SK-N-SH (cell line): ENCODE results near the gene GRXCR2. TPM values are rescaled to one million over a fixed set of nuclear protein-coding genes. Genes with fewer than 3 reads are reported as not detected.
"Not testable (repeated sequence)": the region's sequence is repeated elsewhere in the genome, so short reads cannot be mapped to it uniquely, and the experiment has no call there.

Experiments
- CTCF ChIA-PET: fragments of 300-600, 350-600 bp; formaldehyde crosslinking; extraction: SDS; loops from one replicate; lab custom pipeline; 2021; lab: Yijun Ruan, JAX
- POLR2A ChIA-PET: fragments of 350-600 bp; sonication (Branson Sonifier 250); formaldehyde crosslinking; extraction: SDS; loops from one replicate; lab custom pipeline; 2020; ENCODE audit warnings: antibody characterized with exemption, inconsistent platforms; lab: Yijun Ruan, JAX
- DNase-seq: peaks from one replicate; pipeline ENCODE4 v3.0.0; 2012
- H2AFZ ChIP-seq: fragments of 200-600 bp; sonication (generic); 2 replicates; pipeline ENCODE4 v1.8.1; 2016; ENCODE audit warnings: antibody characterized with exemption, mild to moderate bottlenecking, low read depth
- H3F3A ChIP-seq: fragments of 200-600 bp; sonication (generic); replicated peaks from 2 replicates; pipeline ENCODE3; 2016; ENCODE audit warnings: antibody characterized with exemption, mild to moderate bottlenecking; ENCODE audit not compliant: insufficient read depth
- H3K27ac ChIP-seq, 2 experiments: fragments of 200-500 bp in 1 of 2; fragments of 200-600 bp in 1 of 2; sonication (Bioruptor generic) in 1 of 2; sonication (generic), shearing (Covaris generic) in 1 of 2; 2 replicates each; pipeline versions ENCODE4 v1.5.1 to v1.6.1; 2014 to 2016; ENCODE audit warnings: low read depth in 2 of 2, inconsistent platforms in 1 of 2, low read length in 1 of 2, mild to moderate bottlenecking in 1 of 2, mixed read lengths in 1 of 2
- H3K27me3 ChIP-seq: fragments of 200-600 bp; sonication (generic), shearing (Covaris generic); 2 replicates; pipeline ENCODE4 v1.6.1; 2016; ENCODE audit warnings: mixed run types; ENCODE audit not compliant: insufficient read depth
- H3K36me3 ChIP-seq, 2 experiments: fragments of 200-500 bp in 1 of 2; fragments of 200-600 bp in 1 of 2; sonication (Bioruptor generic) in 1 of 2; sonication (generic) in 1 of 2; replicated peaks in 1 of 2; 2 replicates each; pipeline versions ENCODE3 to v1.5.1; 2014 to 2016; ENCODE audit warnings: low read length in 1 of 2, mild to moderate bottlenecking in 1 of 2; ENCODE audit not compliant: insufficient read depth in 2 of 2, control insufficient read depth in 1 of 2
- H3K4me1 ChIP-seq, 2 experiments: fragments of 200-500 bp in 1 of 2; fragments of 200-600 bp in 1 of 2; sonication (Bioruptor generic) in 1 of 2; sonication (generic), shearing (Covaris generic) in 1 of 2; 2 replicates each; pipeline versions ENCODE4 v1.5.1 to v1.6.1; 2014 to 2016; ENCODE audit warnings: low read depth in 1 of 2, low read length in 1 of 2, mixed run types in 1 of 2; ENCODE audit not compliant: insufficient read depth in 2 of 2, control insufficient read depth in 1 of 2
- H3K4me2 ChIP-seq: fragments of 200-600 bp; sonication (generic), shearing (Covaris generic); 2 replicates; pipeline ENCODE4 v1.6.1; 2017; ENCODE audit warnings: mixed run types
- H3K4me3 ChIP-seq, 2 experiments: fragments of 200-500 bp in 1 of 2; fragments of 200-600 bp in 1 of 2; sonication (Bioruptor generic) in 1 of 2; sonication (generic), shearing (Covaris generic) in 1 of 2; 2 replicates each; pipeline versions ENCODE4 v1.5.1 to v1.8.1; 2014 to 2016; ENCODE audit warnings: low read depth in 2 of 2, inconsistent platforms in 1 of 2, low read length in 1 of 2, mild to moderate bottlenecking in 1 of 2, mixed read lengths in 1 of 2, moderate library complexity in 1 of 2
- H3K79me2 ChIP-seq: fragments of 200-600 bp; sonication (generic); 2 replicates; pipeline ENCODE4 v1.8.1; 2017; ENCODE audit warnings: mild to moderate bottlenecking; ENCODE audit not compliant: insufficient read depth
- H3K9ac ChIP-seq: fragments of 200-600 bp; sonication (generic); 2 replicates; pipeline ENCODE4 v1.6.1; 2017; ENCODE audit warnings: mixed run types
- H3K9me2 ChIP-seq: fragments of 200-600 bp; sonication (generic); 2 replicates; pipeline ENCODE4 v1.6.1; 2017; ENCODE audit warnings: mixed run types
- H3K9me3 ChIP-seq: fragments of 200-600 bp; sonication (generic); 2 replicates; pipeline ENCODE4 v1.6.1; 2017; ENCODE audit warnings: mixed run types, mild to moderate bottlenecking, moderate library complexity
- H4K20me1 ChIP-seq: fragments of 200-600 bp; sonication (generic); 2 replicates; pipeline ENCODE4 v1.6.1; 2017; ENCODE audit warnings: mild to moderate bottlenecking, mixed run types; ENCODE audit not compliant: insufficient read depth
- EP300 ChIP-seq, 2 experiments: IDR thresholded peaks; 2 replicates each; pipeline versions ENCODE4 v1.4.0 to v1.6.1; 2012; ENCODE audit warnings: borderline replicate concordance in 1 of 2, low read depth in 1 of 2, low read length in 1 of 2
- EZH2phosphoT487 ChIP-seq: fragments of 200-600 bp; sonication (generic); IDR thresholded peaks from 2 replicates; pipeline ENCODE4 v1.6.1; 2017; ENCODE audit warnings: low read depth, mixed run types, mild to moderate bottlenecking, antibody characterized with exemption, moderate library complexity, borderline replicate concordance
- FOSL2 ChIP-seq: IDR thresholded peaks from 2 replicates; pipeline ENCODE4 v1.4.0; 2012; ENCODE audit warnings: low read depth, mild to moderate bottlenecking, moderate library complexity, borderline replicate concordance
- GABPA ChIP-seq: IDR thresholded peaks from 2 replicates; pipeline ENCODE4 v1.4.0; 2012; ENCODE audit warnings: low read depth, mild to moderate bottlenecking
- JUND ChIP-seq: IDR thresholded peaks from 2 replicates; pipeline ENCODE4 v1.4.0; 2012
- MEF2A ChIP-seq: IDR thresholded peaks from 2 replicates; pipeline ENCODE4 v1.4.0; 2012; ENCODE audit warnings: low read depth, borderline replicate concordance
- NRF1 ChIP-seq: IDR thresholded peaks from 2 replicates; pipeline ENCODE4 v1.6.1; 2012; ENCODE audit warnings: low read depth, mild to moderate bottlenecking, low read length
- POLR2AphosphoS5 ChIP-seq: IDR thresholded peaks from 2 replicates; pipeline ENCODE4 v1.6.1; 2012; ENCODE audit warnings: low read depth, low read length
- RXRA ChIP-seq: IDR thresholded peaks from 2 replicates; pipeline ENCODE4 v1.4.0; 2012; ENCODE audit warnings: low read depth, mild to moderate bottlenecking, borderline replicate concordance
- SIN3A ChIP-seq: IDR thresholded peaks from 2 replicates; pipeline ENCODE4 v1.6.1; 2012; ENCODE audit warnings: low read depth, mild to moderate bottlenecking, low read length, moderate library complexity, borderline replicate concordance
- SMC3 ChIP-seq: IDR thresholded peaks from 2 replicates; pipeline ENCODE4 v1.6.1; 2012; ENCODE audit warnings: low read depth, low read length, improper control_type of control experiment
- TEAD4 ChIP-seq: IDR thresholded peaks from 2 replicates; pipeline ENCODE4 v1.4.0; 2012; ENCODE audit warnings: mild to moderate bottlenecking, borderline replicate concordance; ENCODE audit not compliant: insufficient read depth
- WGBS: methylation state at CpG from one replicate; pipeline ENCODE4 v1.1.6; 2017; ENCODE audit warnings: low lambda C conversion rate; 5-methylcytosine and 5-hydroxymethylcytosine counted together
- polyA plus RNA-seq, 3 experiments: library from polyadenylated mRNA; depleted of rRNA; stranded (reverse); fragments of >200 nt; gene quantifications; 2 replicates each; pipeline ENCODE4 v1.2.3, GENCODE V29; 2012
- TF ChIP-seq, protein P1 (sequence below): IDR thresholded peaks from 2 replicates; pipeline ENCODE4 v1.4.0; 2012; ENCODE audit warnings: low read depth, borderline replicate concordance
- TF ChIP-seq, protein P2 (sequence below): IDR thresholded peaks from 2 replicates; pipeline ENCODE4 v1.4.0; 2012; ENCODE audit warnings: low read depth
- TF ChIP-seq, protein P3 (sequence below): fragments of 150-350 bp; IDR thresholded peaks from 2 replicates; pipeline ENCODE4 v1.6.1; 2016; ENCODE audit warnings: mild to moderate bottlenecking, low read depth, low read length

The GRXCR2 gene
- polyA plus RNA-seq, 1 of the 3 experiments (the other 2 are of a cell fraction) = not detected

DNA sequence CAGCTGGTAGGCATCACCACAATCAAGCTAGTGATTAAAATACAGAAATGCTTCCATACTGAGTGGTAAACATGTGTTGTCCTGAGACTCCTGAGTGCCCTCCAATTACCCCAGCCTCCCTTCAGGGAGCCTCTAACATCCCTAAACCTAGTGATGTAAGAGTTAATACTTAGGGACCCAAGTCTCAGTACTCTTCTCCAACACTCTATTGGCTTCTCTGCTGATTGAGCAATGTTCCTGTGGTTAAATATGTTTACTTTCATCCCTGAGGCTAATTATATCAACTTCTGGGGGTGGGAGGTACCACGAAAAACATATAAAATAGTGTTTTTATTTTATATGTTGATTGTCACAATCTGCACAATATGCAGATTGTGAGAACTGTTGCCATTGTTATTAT is 5.0 kb downstream of the GRXCR2 start:
- Histone ChIP-seq H3K79me2 (no peaks in the 10 kb centered on the region), H3K4me2 (no peak overlapping the region), H3K9ac (no peak overlapping the region), H2AFZ (no peak overlapping the region), H3K9me2 (no peaks in the 10 kb centered on the region), H3K4me1 (no peaks in the 10 kb centered on the region), H3K4me3 (no peak overlapping the region), H3K27me3 (no peaks in the 10 kb centered on the region), H3K27ac (no peak overlapping the region), H4K20me1 (no peaks in the 10 kb centered on the region), H3F3A (no peaks in the 10 kb centered on the region), H3K9me3 (no peaks in the 10 kb centered on the region), H3K36me3 (no peaks in the 10 kb centered on the region)
- CTCF ChIA-PET = interaction anchor here (1.3 kb wide), 1 partner anchor 41 kb away, joined by 3 read pairs; no protein-coding TSS in a partner anchor
- TF ChIP-seq, protein P1, sequence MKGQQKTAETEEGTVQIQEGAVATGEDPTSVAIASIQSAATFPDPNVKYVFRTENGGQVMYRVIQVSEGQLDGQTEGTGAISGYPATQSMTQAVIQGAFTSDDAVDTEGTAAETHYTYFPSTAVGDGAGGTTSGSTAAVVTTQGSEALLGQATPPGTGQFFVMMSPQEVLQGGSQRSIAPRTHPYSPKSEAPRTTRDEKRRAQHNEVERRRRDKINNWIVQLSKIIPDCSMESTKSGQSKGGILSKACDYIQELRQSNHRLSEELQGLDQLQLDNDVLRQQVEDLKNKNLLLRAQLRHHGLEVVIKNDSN = no peak
- TF ChIP-seq SIN3A (no peak), FOSL2 (no peak), SMC3 (no peak), RXRA (no peak), GABPA (no peak), POLR2AphosphoS5 (no peak), TEAD4 (no peak), JUND (no peak), EZH2phosphoT487 (no peak), NRF1 (no peak), MEF2A (no peak), EP300 (IDR thresholded peaks at IDR 0.05; ENCODE audit: borderline replicate concordance in 1 of 2, low read depth in 1 of 2, low read length in 1 of 2) (no peak)
- TF ChIP-seq, protein P2, sequence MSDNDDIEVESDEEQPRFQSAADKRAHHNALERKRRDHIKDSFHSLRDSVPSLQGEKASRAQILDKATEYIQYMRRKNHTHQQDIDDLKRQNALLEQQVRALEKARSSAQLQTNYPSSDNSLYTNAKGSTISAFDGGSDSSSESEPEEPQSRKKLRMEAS = no peak
- TF ChIP-seq, protein P3, sequence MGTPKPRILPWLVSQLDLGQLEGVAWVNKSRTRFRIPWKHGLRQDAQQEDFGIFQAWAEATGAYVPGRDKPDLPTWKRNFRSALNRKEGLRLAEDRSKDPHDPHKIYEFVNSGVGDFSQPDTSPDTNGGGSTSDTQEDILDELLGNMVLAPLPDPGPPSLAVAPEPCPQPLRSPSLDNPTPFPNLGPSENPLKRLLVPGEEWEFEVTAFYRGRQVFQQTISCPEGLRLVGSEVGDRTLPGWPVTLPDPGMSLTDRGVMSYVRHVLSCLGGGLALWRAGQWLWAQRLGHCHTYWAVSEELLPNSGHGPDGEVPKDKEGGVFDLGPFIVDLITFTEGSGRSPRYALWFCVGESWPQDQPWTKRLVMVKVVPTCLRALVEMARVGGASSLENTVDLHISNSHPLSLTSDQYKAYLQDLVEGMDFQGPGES = no peak
- WGBS = 57% methylated on average over 1 of the region's 1 CpG
- no peak for DNase-seq
- POLR2A ChIA-PET = no interaction called here

DNA sequence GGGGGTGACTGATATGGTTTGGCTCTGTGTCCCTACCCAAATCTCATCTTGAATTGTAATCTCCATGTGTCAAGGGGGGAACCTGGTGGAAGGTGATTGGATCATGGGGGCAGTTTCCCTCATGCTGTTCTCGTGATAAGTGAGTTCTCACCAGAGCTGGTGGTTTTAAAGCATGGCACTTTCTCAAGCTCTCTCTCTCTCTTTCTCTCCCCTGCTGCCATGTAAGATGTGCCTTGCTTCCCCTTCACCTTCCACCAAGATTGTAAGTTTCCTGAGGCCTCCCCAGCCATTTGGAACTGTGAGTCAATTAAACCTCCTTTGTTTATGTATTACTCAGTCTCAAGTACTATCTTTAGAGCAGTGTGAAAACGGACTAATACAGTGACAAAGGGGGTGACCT is 8.4 kb downstream of the GRXCR2 start:
- DNase-seq, H3K9ac ChIP-seq, H3K4me2 ChIP-seq, H3K36me3 ChIP-seq, H3K79me2 ChIP-seq, H2AFZ ChIP-seq, H3F3A ChIP-seq, H4K20me1 ChIP-seq, H3K27ac ChIP-seq, H3K9me3 ChIP-seq, CTCF ChIA-PET, POLR2A ChIA-PET, H3K9me2 ChIP-seq, H3K27me3 ChIP-seq, H3K4me3 ChIP-seq, H3K4me1 ChIP-seq: not testable (repeated sequence)
- 46% methylated on average over 2 of the region's 2 CpGs for WGBS
